Measurements from ENCODE around the gene NDUFB11.

NDUFB11 gene

DNA sequence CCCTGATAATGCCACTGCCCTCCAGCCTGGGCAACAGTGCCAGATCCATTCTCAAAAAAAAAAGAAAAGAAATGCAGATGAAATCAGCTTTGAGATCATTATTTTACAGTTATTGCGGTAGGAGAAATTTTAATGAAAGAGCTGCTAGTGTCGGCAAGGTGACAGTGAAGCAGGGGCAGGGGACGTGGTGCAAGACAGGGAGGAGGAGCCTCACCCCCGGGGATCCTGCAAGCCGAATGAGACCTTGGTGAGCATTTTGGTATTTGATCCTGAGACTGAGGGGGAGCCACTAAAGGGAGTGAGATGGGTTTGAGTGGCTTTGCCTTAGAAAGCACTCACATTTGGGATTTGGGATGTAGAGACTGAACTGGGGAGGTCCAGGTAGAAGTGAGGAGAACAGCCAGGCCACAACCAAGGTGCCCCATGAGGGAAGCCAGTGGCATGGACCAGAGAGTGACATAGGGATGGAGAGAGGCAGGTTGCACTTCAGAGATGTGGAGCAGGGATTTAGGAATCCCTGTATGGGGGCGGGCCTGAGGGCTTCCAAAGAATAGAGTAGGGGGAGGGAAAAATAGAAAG, 24.1 kb upstream of the NDUFB11 start:
- Mint-ChIP-seq H3K27ac (peak overlapping the region; percentile 59), H3K27me3 (no peaks in the 10 kb centered on the region), H3K9me3 (no peaks in the 10 kb centered on the region), H3K36me3 (peaks cover 15% of the 10 kb centered on the region), H3K4me3 (no peak overlapping the region), H3K4me1 (no peaks in the 10 kb centered on the region)
- ATAC-seq: no peak

DNA sequence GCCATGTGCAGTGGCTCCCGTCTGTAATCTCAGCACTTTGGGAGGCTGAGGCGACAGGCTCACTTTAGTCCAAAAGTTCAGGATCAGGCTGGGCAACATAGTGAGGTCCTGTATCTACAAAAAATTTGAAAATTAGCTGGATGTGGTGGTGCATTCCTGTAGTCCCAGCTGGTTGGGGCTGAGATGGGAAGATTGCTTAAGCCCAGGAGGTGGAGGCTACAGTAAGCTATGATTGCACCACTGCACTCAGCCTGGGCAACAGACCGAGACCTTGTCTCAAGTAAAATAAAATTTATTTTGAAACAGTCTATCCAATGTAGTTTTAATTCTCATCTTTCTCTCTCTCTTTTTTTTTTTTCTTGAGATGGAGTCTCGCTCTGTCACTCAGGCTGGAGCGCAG, 21.6 kb upstream of the NDUFB11 start:
- Mint-ChIP-seq H3K9me3 (no peaks in the 10 kb centered on the region), H3K27me3 (no peaks in the 10 kb centered on the region), H3K27ac (no peak overlapping the region), H3K4me3 (no peak overlapping the region), H3K4me1 (no peaks in the 10 kb centered on the region), H3K36me3 (peaks cover 13% of the 10 kb centered on the region)
- ATAC-seq: no peak

- ATAC-seq: no peak
- Mint-ChIP-seq H3K4me3 (no peak overlapping the region), H3K36me3 (peaks cover 13% of the 10 kb centered on the region), H3K27ac (no peak overlapping the region), H3K4me1 (no peaks in the 10 kb centered on the region), H3K27me3 (no peaks in the 10 kb centered on the region), H3K9me3 (no peaks in the 10 kb centered on the region)
Observed at GRCh38 chrX:47164420-47164819, 19.9 kb upstream of the NDUFB11 start.

DNA sequence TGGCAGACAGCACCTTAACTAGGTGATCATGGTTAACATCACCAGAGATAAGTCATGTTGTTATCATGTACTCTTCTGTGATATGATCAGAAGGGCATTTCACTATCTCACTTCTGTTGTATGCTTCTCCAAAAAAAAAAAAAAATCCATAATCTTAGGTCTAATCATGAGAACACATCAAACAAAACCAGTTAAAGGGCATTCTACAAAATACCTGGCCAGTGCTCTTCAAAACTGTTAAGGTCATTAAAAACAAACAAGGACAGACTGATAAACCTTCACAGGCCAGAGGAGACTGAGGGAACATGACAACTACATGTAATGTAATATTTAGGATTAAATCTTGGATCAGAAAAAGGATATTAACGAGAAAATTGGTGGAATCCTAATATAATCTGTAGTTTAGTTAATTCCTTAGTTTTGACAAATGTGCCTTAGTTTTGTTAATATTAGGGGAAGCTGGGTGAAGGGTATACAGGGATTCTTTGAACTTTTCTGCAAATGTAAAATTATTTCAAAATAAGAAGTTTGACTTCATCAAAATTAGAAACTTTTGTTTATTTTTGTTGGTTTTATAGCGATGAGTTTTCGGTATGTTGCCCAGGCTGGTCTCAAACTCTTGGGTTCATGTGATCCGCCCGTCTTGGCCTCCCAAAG, 18.6 kb upstream of the NDUFB11 start:
- peaks cover 8% of the 10 kb centered on the region for H3K36me3 Mint-ChIP-seq
- no peaks in the 10 kb centered on the region for H3K4me1 Mint-ChIP-seq
- no peak overlapping the region for H3K27ac Mint-ChIP-seq
- no peak for ATAC-seq
- H3K9me3 Mint-ChIP-seq: no peaks in the 10 kb centered on the region
- no peak overlapping the region for H3K4me3 Mint-ChIP-seq
- H3K27me3 Mint-ChIP-seq: no peaks in the 10 kb centered on the region

GRCh38 chrX:47160781-47161180, 16.3 kb upstream of the NDUFB11 start:
- Mint-ChIP-seq H3K4me1 (no peaks in the 10 kb centered on the region), H3K4me3 (no peak overlapping the region), H3K36me3 (peaks cover 11% of the 10 kb centered on the region), H3K9me3 (no peaks in the 10 kb centered on the region), H3K27ac (no peak overlapping the region), H3K27me3 (no peaks in the 10 kb centered on the region)
- no peak for ATAC-seq

DNA sequence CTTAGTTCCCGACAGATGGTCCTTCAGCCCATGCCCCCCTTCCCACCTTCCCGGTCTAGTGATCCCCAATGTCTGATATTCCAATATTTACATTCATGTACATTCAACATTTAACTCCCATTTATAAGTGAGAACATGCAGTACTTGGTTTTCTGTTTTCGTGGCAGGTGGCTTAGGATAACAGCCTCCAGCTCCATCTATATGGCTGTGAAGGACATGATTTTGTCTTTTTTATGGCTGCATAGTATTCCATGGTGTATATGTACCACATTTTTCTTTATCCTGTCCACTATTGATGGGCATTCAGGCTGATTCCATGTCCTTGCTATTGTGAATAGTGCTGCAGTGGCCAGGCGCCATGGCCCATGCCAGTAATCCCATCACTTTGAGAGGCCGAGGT, 14.3 kb upstream of the NDUFB11 start:
- no peak overlapping the region for H3K4me3 Mint-ChIP-seq
- H3K27me3 Mint-ChIP-seq: no peaks in the 10 kb centered on the region
- no peak for ATAC-seq
- peaks cover 11% of the 10 kb centered on the region for H3K36me3 Mint-ChIP-seq
- H3K9me3 Mint-ChIP-seq: no peaks in the 10 kb centered on the region
- H3K27ac Mint-ChIP-seq: no peak overlapping the region
- H3K4me1 Mint-ChIP-seq: no peaks in the 10 kb centered on the region

DNA sequence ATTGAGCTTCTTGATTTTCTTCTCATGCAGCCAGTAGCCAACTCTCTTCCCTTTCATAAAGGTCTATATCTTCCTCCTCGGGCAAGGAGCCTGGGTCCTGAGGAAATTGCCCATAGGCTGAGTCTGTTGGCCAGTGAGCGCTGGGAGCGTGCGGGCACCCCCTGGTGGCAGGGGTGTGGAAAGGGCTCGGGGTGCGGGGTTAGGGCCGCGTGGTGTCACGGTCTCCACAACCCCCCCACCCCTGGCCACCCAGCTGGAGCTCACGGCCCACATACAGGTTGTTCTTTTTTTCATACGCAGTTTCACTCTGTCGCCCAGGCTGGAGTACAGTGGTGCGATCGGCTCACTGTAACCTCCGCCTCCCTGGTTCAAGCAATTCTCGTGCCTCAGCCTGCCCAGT, 13.6 kb upstream of the NDUFB11 start:
- Mint-ChIP-seq H3K27me3 (no peaks in the 10 kb centered on the region), H3K27ac (no peak overlapping the region), H3K4me3 (no peak overlapping the region), H3K36me3 (peaks cover 11% of the 10 kb centered on the region), H3K9me3 (no peaks in the 10 kb centered on the region), H3K4me1 (no peaks in the 10 kb centered on the region)
- no peak for ATAC-seq

- Mint-ChIP-seq H3K9me3 (no peaks in the 10 kb centered on the region), H3K4me1 (no peaks in the 10 kb centered on the region), H3K4me3 (no peak overlapping the region), H3K27ac (no peak overlapping the region), H3K36me3 (peaks cover 6% of the 10 kb centered on the region), H3K27me3 (no peaks in the 10 kb centered on the region)
- no peak for ATAC-seq
Observed at GRCh38 chrX:47156611-47157520, 12.4 kb upstream of the NDUFB11 start.

DNA sequence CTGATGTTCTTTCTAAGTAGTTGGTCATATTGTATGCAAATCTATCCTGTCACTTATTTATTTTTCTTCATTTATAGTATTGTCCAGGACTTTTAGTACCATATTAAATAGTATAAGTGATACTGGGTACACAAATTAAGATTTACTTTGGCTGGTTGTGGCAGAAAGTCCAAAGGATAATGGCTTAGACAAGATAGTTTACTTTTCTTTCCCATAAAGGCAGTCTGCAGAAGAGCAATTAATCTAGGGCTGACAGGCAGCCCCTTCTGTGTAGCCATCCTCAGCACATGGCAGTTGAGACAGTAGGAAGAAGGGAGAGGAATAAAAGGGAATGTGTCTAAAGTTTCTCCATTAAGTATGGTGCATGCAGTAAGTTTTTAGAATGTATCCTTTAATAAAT, 6.9 kb upstream of the NDUFB11 start:
- Mint-ChIP-seq H3K4me1 (peaks cover 17% of the 10 kb centered on the region), H3K27ac (no peak overlapping the region), H3K27me3 (no peaks in the 10 kb centered on the region), H3K9me3 (no peaks in the 10 kb centered on the region), H3K36me3 (peaks cover 15% of the 10 kb centered on the region), H3K4me3 (no peak overlapping the region)
- ATAC-seq: no peak

DNA sequence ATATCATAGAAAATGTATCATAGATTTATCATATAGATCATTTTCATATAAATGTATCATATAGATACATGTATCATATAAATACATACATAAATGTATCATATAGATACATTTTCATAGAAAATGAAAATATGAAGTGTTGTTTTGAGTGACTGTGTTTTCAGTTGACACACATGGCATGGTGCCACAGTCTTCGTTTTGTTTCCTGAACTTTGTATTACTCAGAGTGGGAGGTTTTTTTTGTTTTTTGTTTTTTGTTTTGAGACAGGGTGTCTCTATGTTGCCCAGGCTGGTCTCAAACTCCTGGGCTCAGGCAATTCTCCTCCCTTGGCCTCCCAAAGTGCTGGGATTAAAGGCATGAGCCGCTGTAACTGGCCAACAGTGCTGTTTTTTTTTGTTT, 4.4 kb upstream of the NDUFB11 start:
- Mint-ChIP-seq H3K36me3 (peaks cover 15% of the 10 kb centered on the region), H3K27me3 (no peaks in the 10 kb centered on the region), H3K9me3 (no peaks in the 10 kb centered on the region), H3K27ac (no peak overlapping the region), H3K4me1 (peaks cover 23% of the 10 kb centered on the region), H3K4me3 (no peak overlapping the region)
- ATAC-seq: no peak

DNA sequence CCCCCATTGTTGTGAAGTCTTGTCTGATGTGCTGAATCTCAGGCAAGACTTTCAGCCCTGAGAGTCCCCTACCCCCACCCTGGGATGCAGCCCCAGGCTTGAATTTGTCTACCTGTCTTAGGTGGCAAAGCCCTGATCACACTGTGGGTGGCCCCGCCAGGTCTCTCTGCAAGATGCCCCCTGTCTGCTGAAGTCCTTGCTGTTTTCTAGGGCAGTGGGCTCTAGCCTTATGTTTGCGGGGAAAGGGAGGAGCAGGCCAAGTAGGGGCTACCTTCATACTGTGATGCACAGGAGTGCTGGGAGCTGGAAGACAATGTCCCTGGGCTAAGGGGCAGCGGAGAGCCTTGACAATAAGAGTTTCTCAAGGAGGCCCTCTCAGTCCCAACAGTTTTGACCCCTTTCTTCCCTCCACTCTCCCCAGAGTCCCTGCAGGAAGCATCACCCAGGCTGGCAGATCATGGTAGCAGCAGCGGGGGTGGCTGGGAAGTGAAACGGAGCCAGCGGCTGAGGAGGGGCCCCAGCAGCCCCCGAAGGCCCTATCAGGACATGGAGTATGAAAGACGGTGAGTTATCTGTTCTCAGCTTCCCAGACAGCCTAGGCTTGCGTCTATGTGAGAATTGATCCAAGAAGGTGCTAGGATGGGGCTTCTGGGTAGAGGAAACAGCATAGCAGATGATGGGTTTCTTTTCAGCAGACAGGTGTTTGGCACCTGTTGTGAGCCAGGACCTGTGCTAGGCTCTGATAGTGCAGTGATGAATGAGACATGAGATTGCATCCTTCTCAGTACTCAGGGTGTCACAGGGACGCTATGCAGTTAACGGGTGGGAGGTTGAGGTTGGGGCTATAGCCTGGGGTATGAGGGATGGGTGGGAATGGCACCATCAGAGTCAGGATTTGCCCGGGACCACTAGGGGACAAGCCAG, 2.7 kb upstream of the NDUFB11 start:
- no peaks in the 10 kb centered on the region for H3K27me3 Mint-ChIP-seq
- no peaks in the 10 kb centered on the region for H3K9me3 Mint-ChIP-seq
- peaks cover 22% of the 10 kb centered on the region for H3K36me3 Mint-ChIP-seq
- no peak for ATAC-seq
- peak overlapping the region; percentile 99 for H3K4me3 Mint-ChIP-seq
- peak overlapping the region; percentile 60 for H3K27ac Mint-ChIP-seq
- H3K4me1 Mint-ChIP-seq: peaks cover 36% of the 10 kb centered on the region

DNA sequence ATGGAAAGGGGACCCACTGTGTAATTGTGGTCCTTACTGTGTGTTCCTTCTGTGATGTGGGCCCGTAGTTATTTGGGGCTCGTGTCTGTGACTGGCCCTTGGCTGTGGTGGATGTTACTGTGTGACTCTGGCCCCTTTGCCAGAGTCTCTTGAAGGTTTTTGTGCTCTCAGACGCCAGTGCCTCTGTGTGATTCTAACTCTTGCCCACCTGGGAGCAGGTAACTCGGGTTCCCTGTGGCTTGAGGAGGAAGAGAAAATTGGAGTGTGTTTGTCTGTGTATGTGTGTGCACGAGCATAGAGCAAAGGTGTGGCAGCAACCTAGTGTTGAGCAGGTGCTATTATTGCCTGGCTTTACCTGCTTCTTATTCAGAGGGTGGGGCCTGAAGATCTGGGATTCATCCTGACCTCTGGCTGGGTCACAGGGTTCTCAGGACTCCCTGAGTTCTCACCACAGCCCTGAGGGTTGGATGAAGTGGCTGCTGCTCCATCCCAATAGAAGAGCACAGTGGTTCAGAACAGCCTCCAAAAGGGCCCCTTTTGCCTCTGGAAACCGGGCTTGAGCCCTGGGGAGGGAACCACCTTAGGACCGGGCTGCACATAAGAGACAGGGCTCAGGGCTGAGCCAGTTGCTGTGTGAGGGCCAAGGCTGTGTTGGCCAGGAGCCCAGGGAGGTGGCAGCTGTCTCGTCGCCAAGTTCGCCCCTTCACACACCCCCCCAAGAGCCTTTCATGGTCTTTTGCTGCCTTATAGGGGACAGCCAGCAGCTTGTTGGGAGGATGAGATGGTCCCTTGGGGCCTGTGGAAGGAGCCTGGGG, 1.8 kb upstream of the NDUFB11 start:
- Mint-ChIP-seq H3K27me3 (no peaks in the 10 kb centered on the region), H3K9me3 (no peaks in the 10 kb centered on the region), H3K27ac (peak overlapping the region; percentile 99), H3K4me3 (peak overlapping the region; percentile 99), H3K4me1 (peaks cover 36% of the 10 kb centered on the region), H3K36me3 (peaks cover 24% of the 10 kb centered on the region)
- ATAC-seq: no peak

- no peaks in the 10 kb centered on the region for H3K27me3 Mint-ChIP-seq
- H3K9me3 Mint-ChIP-seq: no peaks in the 10 kb centered on the region
Observed at GRCh38 chrX:47145395-47146120, 1.1 kb upstream of the NDUFB11 start.

More at GRCh38 chrX:47145395-47146120, 1.1 kb upstream of the NDUFB11 start:
- peaks cover 28% of the 10 kb centered on the region for H3K36me3 Mint-ChIP-seq
- peak overlapping the region; percentile 99 for H3K4me3 Mint-ChIP-seq
- peaks cover 34% of the 10 kb centered on the region for H3K4me1 Mint-ChIP-seq
- peak overlapping the region; percentile 99 for H3K27ac Mint-ChIP-seq
- peak; percentile 44 for ATAC-seq

All from stimulated activated memory B cell treated with anti-CD40 and anti-IgM and Interleukin-4, amounts not matched to agents 10 μg/mL and 1 μg/mL and 100 μg/mL, for 72 hours (primary cell).